GM12873 (cell line): ENCODE results near the gene FAAP100.
A peak's percentile ranks its signal among the peaks of the same experiment; 100 is the strongest.

Source experiments
- TF ChIP-seq, protein P1 (sequence below): IDR thresholded peaks from 2 replicates; pipeline ENCODE4 v1.5.1; 2012; ENCODE audit warnings: low read depth, mild to moderate bottlenecking, moderate library complexity, low read length, control low read depth; ENCODE audit not compliant: insufficient read depth; ENCODE audit errors: missing control alignments

FAAP100 gene

DNA sequence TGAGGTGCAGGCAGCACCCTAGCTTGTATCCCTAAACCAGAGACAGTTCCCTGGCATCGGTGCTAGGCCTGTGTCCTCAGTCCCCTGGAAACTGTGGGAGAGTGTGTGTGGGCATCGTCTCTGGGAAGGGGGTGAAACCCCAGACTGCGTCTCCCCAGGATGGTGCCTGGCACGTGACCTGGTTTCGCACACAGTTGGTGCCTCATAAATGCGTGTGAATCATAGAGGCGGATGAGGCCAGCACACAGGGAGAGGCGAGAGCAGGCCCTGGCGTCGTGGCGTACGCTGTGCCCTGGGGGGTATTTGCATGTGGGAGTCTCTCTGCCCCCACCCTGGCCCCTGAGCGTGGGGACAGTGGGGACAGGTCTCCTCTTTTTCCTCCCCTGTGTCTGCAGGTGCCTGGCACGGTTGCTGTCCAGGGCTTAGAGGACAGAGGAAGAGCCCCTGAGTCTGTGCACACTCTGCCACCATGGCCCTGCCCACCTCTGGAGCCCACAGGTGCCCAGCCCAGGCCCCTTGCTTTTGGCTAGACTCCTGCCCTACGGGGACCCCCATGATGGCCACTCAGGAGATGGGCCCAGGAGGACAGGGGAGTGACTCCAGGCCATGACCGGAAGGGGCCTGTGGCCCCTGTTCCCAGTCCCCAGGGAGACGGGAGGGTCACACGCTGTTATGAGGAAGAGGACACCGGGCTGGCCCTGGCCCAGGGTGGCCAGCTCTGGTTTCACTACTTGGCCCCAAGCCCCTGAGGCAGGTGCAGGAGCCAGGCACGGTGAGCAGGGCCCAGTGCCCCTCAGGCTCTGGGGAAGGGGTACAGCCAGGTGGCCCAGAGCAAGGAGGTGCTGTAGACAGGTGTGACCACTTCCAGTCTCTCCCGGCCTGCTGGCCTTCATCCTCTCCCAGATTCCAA is 25.2 kb downstream of the FAAP100 start:
- TF ChIP-seq, protein P1, sequence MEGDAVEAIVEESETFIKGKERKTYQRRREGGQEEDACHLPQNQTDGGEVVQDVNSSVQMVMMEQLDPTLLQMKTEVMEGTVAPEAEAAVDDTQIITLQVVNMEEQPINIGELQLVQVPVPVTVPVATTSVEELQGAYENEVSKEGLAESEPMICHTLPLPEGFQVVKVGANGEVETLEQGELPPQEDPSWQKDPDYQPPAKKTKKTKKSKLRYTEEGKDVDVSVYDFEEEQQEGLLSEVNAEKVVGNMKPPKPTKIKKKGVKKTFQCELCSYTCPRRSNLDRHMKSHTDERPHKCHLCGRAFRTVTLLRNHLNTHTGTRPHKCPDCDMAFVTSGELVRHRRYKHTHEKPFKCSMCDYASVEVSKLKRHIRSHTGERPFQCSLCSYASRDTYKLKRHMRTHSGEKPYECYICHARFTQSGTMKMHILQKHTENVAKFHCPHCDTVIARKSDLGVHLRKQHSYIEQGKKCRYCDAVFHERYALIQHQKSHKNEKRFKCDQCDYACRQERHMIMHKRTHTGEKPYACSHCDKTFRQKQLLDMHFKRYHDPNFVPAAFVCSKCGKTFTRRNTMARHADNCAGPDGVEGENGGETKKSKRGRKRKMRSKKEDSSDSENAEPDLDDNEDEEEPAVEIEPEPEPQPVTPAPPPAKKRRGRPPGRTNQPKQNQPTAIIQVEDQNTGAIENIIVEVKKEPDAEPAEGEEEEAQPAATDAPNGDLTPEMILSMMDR: no peak

DNA sequence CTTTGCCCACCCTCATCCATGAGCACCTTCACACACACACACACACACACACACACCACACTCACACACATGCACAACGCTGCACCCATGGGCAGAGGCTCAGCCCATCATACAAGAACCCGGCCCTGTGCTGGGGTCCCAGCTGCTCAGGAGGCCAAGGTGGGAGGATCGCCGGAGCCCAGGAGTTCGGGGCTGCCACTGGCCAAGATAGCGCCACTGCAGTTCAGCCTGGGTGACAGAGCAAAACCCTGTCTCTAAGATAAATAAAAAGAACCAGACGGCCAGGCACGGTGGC is 27.3 kb downstream of the FAAP100 start:
- TF ChIP-seq, protein P1: no peak

DNA sequence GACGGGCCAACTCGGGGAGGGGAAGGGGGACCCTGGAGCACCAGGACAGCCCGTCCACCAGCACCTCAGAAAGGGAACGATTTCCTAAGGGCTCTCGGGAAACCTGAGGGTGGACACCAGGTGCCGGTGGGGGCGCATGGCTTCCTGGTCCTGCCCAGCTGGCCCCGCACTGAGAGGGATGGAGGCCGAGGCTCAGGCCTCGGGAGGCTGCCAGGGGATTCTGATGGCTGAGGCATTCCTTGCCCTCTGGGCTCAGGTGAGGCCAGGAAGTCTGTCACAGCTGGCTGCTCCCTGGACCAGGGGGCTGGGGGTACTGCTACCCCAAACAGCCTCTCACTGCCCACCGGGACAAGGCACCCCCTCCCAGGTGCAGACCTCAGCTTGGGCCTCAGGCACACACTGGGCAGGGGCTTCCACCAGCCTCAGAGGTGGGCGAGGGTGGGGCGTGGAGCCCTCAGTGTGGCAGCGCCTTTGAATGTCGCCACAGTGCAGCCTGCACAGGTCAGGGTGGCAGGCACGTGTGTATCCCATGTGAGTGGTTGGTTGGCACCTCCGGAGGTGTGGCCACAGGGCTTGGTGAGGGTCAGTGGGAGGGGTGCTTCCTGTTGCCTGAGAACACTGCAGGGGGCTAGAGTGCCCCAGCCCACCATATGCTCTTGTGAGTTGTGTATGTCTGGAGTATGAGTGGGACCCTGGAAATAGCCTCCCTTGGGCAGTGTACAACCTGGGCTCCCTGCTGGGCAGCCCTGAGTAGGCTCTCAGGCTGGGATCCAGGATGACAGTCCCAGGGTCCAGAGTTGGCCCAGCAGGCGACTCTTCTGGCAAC is 27.9 kb downstream of the FAAP100 start:
- TF ChIP-seq, protein P1: no peak

DNA sequence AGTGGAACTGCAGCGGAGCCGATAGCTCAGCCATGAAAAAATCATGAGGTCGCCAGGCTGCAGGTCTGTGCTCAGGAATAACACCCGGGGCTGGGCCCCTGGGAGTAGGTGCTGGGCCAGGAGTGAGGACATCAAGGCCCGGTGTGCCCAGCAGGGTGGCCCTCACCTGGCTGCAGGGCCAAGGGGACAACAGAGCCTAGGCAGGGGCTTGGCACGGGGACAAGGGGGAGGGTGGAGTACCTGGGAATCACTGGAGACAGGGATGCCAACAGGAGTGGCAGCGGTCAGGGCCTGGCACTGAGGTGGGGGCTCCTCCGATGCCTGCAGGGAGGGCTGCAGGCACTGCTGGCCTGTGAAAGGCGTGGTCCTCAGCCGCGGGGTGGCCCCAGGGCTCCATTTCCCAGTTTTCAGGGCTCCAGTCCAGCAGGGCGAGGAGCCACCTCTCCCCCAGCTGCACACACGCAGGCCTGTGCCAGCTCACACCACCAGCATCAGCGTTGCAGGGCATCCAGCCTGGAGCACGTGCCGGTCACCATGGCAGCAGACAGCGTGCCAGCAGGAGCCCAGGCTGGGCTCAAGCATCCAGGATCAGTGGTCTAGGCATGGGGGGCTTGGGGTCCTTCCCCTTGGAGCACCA is 28.6 kb downstream of the FAAP100 start:
- TF ChIP-seq, protein P1: peak; percentile 5

DNA sequence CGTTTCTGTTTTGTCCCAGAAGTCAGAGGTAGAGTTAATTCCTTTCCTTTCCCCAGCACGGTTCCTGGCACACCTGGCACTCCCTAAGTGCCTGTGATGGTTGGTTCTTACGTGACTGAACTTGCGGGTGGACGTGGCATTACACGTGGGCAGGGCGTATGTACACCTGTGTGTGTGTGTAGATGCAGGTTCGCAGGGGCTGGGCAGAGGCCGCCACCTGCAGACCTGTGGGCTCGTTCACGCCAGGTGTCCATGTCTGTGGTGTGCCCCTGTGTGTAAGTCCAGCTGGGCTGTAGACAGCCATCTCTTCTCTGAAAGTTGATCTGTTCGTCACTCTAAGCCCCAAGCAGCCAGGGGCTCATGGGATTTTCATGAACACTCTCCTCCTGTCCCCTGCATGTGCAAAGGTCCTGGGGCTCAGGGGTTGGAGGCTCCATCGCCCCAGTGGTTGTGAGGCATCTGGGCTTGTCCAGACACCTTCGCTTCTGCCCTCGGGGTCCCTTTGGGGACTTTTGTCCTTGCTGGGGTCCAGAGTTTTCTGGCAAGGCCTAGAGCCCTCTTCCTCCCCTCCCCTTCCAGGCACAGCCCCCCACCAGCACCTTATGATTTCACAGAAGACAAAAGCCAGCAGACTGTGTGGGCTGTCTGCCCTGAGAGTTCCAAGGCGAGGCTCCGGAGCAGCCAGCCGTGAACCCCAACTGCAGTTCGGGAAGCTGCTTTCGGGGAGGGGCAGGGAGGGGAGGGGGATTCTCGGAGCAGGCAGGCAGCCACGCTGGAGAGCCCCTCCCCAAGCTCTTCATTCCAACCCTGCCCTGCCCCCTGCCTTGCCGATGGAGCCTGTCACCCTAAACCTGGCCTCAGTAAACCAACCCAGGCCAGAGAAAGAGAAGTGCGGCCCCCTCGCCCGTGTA is 29.4 kb downstream of the FAAP100 start:
- TF ChIP-seq, protein P1: no peak

DNA sequence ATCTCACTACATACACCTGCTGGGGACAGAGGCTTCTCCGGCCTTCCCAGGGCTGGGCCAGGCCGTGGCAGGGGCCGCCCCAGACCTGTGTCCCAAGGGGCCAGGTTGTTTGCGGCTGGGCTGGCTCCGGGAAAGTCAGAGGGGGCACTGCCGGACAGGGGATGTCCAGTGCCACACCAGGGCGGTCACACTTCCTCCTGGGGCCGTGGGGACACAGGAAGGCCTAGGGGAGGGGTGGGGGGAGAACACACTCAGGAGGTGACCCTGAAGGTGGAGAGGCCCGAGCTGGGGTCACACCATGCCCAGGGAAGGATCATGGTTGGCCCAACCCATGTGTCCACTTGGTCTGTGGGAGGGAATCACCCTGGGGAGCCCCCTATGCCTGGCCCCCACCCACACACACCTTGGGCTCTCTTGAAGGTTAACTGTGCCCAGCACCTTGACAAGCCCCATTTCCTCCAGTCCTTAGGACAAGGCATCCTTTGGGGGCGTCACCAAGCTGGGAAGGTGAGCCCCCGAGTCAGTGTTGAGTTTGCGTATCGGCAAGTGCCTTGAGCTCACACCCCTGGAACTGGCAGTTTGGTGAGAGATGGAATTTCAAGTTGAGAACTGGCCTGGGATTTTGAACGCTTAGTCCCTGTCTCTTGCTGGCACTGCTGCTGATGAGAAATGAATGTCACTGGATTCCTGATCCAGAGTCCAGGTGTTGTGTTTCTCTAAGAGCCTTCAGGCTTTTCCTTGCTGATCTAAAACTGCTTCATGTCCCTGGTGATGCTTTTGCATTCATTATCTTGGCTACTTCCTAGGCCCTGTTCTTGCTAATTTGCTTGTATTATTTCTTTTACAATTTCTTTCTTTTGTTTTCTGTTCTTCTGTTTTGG is 31.9 kb downstream of the FAAP100 start:
- TF ChIP-seq, protein P1: no peak
